Neural progenitor cell (in vitro differentiated cells): ENCODE measurements around the gene BARD1.

ENCODE experiments used
- CTCF ChIP-seq: fragments of 200-600 bp; sonication (generic); IDR thresholded peaks from 2 replicates; pipeline ENCODE4 v1.5.1; 2017; ENCODE audit warnings: antibody characterized with exemption, mild to moderate bottlenecking
- EZH2 ChIP-seq: fragments of 200-600 bp; sonication (generic); IDR thresholded peaks from 2 replicates; pipeline ENCODE4 v1.6.1; 2017; ENCODE audit warnings: antibody characterized with exemption, mild to moderate bottlenecking, moderate library complexity
- EZH2phosphoT487 ChIP-seq: fragments of 200-600 bp; sonication (generic); IDR thresholded peaks from 2 replicates; pipeline ENCODE4 v1.6.1; 2017; ENCODE audit warnings: antibody characterized with exemption

GRCh38 chr2:214716811-214717560 lies 92.5 kb downstream of the BARD1 start:
- no peak for TF ChIP-seq CTCF
- TF ChIP-seq EZH2: no peak
- no peak for TF ChIP-seq EZH2phosphoT487
